ENCODE measurements around the gene PLEKHM3.
"Not testable (repeated sequence)": the region's sequence is repeated elsewhere in the genome, so short reads cannot be mapped to it uniquely, and the experiment has no call there.

DNA sequence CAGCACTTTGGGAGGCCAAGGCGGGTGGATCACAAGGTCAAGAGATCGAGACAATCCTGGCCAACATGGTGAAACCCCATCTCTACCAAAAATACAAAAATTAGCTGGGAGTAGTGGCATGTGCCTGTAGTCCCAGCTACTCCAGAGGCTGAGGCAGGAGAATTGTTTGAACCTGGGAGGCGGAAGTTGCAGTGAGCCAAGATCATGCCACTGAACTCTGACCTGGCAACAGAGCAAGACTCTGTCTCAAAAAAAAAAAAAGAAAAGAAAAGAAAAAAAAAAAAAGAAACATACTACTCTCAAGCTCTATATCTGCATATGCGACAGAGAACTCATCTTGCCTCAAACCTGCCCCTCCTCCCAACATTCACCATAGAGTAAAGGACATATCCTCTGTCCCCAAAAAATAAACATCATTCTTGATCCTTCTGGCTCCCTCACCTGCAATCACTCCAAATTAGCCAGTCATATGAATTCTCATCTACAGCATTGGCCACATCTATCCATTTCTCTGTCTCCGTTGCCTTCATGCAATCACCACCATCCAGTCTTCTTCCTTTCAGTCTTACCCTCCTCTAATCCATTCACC is 7.1 kb downstream of the PLEKHM3 start:
- not testable (repeated sequence) for TF ChIP-seq POLR2A, CTCF (IDR thresholded peaks at IDR 0.05)

Measured in transverse colon (tissue), 3 donors.